ENCODE results near the gene ALG14.

The ALG14 gene, protein sequence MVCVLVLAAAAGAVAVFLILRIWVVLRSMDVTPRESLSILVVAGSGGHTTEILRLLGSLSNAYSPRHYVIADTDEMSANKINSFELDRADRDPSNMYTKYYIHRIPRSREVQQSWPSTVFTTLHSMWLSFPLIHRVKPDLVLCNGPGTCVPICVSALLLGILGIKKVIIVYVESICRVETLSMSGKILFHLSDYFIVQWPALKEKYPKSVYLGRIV

GRCh38 chr1:95072532-95073419, at the start of gene ALG14:
ALG14 (minus strand) TSS chr1:95072951; CDS start chr1:95072898, 53 bp downstream.
- no peak for TF ChIP-seq CTCF (IDR thresholded peaks at IDR 0.05; ENCODE audit: insufficient read depth, missing control alignments)
- DNase-seq (ENCODE audit: insufficient read length, low spot score) (peak; percentile 59), FAIRE-seq (peak; percentile 71)

- DNase-seq (ENCODE audit: insufficient read length, low spot score) (no peak), FAIRE-seq (no peak)
- no peak for TF ChIP-seq CTCF (IDR thresholded peaks at IDR 0.05; ENCODE audit: insufficient read depth, missing control alignments)
Observed at GRCh38 chr1:95122151-95122697, 49.5 kb upstream of the ALG14 start.

GRCh38 chr1:95119273-95119672, 46.5 kb upstream of the ALG14 start:
- no peak for DNase-seq (ENCODE audit: insufficient read length, low spot score)
- FAIRE-seq = no peak
- TF ChIP-seq CTCF (IDR thresholded peaks at IDR 0.05; ENCODE audit: insufficient read depth, missing control alignments) = no peak

- no peak for FAIRE-seq
Observed at GRCh38 chr1:95118710-95119109, 46.0 kb upstream of the ALG14 start.

GRCh38 chr1:95118067-95118499, 45.3 kb upstream of the ALG14 start:
- DNase-seq (ENCODE audit: insufficient read length, low spot score) (no peak), FAIRE-seq (no peak)
- TF ChIP-seq CTCF (IDR thresholded peaks at IDR 0.05; ENCODE audit: insufficient read depth, missing control alignments) = no peak

More at GRCh38 chr1:95118710-95119109, 46.0 kb upstream of the ALG14 start:
- no peak for TF ChIP-seq CTCF (IDR thresholded peaks at IDR 0.05; ENCODE audit: insufficient read depth, missing control alignments)
- DNase-seq (ENCODE audit: insufficient read length, low spot score) = no peak

DNA sequence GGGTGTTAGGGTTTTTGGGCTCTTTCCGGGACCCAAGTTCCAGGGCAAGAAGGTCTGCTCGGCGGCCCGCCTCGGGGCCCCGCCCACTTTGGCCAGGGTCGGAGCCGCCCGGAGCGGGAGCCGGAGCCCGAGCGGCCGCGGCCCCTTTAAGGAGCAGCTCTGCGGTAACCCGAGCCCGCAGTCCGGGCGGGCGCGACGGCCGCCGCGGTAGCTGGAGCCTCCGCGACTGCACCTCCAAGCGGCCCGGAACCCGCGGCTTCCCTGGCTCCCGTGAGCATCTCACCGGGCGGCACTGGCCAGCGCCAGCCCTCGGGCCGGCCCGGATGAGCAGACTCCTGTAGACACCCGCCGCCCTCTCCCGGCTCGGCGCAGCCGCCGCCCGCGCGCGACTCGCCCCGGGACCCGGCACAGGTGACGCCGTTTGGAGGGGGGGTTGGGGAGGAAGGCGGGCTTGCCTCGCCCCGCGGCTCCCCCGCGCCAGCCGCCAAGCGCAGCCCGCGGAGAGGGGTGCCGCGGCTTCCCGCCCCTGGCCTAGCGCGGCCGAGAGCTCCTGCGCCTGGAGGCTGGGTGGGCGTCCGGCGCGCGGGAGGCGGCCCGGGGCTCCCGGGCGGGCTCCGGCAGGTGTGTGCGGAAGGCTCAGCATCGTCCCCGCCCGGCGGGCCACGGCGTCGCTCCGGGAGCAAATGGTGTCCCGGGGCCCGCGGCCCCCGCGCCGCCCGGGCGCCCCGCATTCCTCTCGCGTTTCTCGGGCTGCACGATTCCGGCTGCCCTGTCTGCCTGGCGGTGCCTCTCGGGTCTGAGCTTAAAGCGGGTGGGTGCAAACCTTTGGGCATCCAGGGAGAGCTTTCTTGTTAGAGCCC, 44.7 kb upstream of the ALG14 start, which contains the start of gene TLCD4:
TLCD4 (plus strand) TSS at position 149 of the 860 bp plus-strand sequence. CDS start 26,547 bp downstream, outside the sequence.
- FAIRE-seq (no peak), DNase-seq (ENCODE audit: insufficient read length, low spot score) (peak; percentile 27)
- TF ChIP-seq CTCF (IDR thresholded peaks at IDR 0.05; ENCODE audit: insufficient read depth, missing control alignments) = no peak

All from D721Med (cell line).